NB4 (cell line): ENCODE data around the gene C6orf89.

Experiments used
- POLR2A ChIP-seq: IDR thresholded peaks from 2 replicates; pipeline ENCODE4 v1.6.1; 2011; ENCODE audit warnings: mild to moderate bottlenecking; ENCODE audit not compliant: insufficient read length; ENCODE audit errors: extremely low read depth
- TF ChIP-seq, protein P1 (sequence below): IDR thresholded peaks from one replicate; pipeline ENCODE4 v1.5.1; 2012; ENCODE audit warnings: low read depth, low read length
- TF ChIP-seq, protein P2 (sequence below): IDR thresholded peaks from 2 replicates; pipeline ENCODE4 v1.6.1; 2011; ENCODE audit warnings: low read depth, low read length

DNA sequence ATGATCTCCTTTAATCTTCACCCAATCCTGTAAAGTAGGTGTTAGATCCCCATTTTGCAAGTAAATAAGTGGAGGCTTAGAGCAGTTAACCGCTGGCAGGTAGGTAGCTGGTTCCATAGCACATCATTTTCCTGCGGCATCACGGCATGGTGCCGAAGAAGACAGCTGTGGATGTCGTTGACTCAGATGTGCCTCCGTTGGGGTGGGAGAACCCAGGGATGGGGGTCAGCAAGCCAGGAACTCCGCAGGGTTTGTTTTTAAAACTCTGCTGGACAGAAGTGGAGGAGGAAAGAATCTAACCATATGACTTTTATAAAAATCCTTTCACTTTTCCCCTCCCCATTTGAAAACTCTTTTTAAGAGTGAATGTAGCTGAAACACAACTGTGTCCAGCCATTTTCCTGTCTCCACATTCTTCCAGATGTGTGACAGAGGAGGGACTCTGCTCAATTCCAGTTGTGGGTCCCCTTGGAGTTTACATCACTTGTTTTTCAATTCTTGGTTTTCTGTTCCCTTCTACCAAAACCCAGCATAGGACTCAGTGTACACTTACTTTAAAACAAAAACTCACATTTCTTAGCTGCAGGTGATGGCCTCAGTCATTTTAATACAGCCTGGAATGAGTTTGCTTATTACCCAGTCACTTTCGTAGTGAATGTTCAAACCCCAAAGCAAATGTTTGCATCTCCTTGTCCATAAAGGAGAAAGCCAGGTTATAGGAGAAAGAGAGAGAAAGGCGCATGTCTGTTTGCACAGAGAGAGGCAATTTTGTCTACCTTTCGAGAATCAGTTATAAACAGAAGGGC lies 41.2 kb downstream of the C6orf89 start:
- TF ChIP-seq, protein P1, sequence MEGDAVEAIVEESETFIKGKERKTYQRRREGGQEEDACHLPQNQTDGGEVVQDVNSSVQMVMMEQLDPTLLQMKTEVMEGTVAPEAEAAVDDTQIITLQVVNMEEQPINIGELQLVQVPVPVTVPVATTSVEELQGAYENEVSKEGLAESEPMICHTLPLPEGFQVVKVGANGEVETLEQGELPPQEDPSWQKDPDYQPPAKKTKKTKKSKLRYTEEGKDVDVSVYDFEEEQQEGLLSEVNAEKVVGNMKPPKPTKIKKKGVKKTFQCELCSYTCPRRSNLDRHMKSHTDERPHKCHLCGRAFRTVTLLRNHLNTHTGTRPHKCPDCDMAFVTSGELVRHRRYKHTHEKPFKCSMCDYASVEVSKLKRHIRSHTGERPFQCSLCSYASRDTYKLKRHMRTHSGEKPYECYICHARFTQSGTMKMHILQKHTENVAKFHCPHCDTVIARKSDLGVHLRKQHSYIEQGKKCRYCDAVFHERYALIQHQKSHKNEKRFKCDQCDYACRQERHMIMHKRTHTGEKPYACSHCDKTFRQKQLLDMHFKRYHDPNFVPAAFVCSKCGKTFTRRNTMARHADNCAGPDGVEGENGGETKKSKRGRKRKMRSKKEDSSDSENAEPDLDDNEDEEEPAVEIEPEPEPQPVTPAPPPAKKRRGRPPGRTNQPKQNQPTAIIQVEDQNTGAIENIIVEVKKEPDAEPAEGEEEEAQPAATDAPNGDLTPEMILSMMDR: no peak
- TF ChIP-seq POLR2A: no peak
- TF ChIP-seq, protein P2, sequence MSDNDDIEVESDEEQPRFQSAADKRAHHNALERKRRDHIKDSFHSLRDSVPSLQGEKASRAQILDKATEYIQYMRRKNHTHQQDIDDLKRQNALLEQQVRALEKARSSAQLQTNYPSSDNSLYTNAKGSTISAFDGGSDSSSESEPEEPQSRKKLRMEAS: no peak
